HG02642 (cell line): ENCODE measurements around the gene TSPAN33.

Experiments
- ATAC-seq: cut with Tn5 transposase; IDR thresholded peaks from one replicate; pipeline ENCODE4 v1.9.1; 2021; ENCODE audit warnings: mild to moderate bottlenecking; ENCODE audit not compliant: unreplicated experiment, poor library complexity

Gene TSPAN33

GRCh38 chr7:129134356-129134987, 10.0 kb upstream of the TSPAN33 start:
- no peak for ATAC-seq

GRCh38 chr7:129136887-129137642, 7.4 kb upstream of the TSPAN33 start:
- ATAC-seq, result peak; percentile 46

DNA sequence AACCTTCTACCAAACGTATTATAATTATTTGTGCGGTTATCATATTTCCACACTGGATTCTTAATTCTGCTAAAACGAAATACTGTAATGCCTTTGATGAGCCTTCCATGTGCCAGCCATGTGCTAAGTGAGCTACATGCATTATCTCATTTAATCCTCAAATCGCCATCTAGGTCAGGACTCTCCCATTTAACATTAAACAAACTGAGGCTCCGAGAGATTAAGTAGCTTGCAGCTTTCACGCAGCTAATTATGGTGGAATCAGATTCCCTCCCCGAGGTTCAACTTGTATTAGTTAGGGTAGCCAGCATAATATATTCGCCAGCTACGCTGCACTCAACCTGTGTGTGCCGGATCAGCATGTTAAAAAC, 798 bp upstream of the TSPAN33 start:
- ATAC-seq, result no peak

GRCh38 chr7:129144834-129145668, 544 bp downstream of the TSPAN33 start:
- ATAC-seq, result peak; percentile 20

DNA sequence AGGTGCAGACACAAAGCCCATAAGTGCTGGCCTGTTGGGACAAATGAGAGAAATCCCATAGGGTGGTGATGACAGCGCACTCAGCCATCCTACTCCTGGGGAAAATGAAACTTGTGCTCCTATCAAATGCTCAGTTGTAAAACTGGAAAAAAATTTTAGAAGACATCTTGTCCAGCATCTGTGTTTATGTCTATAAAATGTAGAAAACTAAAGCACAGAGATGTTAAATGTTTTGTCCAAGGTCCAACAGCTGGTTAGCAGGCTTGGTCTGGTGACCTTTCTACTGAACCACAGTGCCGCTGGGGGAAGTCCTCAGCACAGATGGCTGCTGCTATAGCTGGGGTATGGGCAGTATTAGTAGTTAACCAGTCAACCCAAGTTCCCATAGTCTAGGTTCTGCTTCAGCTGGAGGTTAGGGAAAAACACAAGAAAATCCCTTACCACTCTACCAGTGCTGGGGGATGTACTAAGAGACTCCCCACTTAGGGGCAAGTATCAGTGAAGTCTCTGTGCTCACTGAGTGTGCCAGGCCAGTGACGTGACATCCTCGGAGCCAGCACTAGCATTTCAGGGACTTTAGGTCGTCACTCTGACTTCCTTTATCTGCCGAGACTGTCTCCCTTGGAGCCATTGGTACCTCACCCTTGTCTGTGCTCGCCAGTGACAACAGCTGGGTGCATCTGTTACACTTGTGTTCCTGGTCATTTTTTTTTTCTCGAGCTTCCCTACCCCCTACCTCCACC, 1.9 kb downstream of the TSPAN33 start:
- peak; percentile 70 for ATAC-seq

- ATAC-seq, result no peak
These were observed 3.2 kb downstream of the TSPAN33 start for GRCh38 chr7:129147731-129148130.

DNA sequence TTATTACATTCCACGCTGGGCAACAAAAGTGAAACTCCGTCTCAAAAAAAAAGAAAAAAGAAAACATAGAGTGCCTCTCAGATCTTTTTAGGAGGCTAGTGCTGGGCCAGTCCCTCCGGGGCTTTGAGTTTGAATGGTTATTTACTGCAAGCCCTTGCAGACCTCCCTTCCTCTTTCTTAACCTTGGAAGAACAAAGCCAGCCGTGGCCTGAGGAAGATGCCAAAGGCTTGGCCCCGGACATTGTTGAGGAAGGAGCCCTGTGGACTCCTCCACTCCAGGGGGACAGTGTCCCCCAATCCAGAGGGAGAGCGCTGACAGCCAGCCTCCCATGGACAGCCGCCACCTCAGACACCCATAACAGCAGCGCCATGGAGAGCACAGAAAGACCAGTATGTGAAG, 5.0 kb downstream of the TSPAN33 start:
- ATAC-seq, result no peak

DNA sequence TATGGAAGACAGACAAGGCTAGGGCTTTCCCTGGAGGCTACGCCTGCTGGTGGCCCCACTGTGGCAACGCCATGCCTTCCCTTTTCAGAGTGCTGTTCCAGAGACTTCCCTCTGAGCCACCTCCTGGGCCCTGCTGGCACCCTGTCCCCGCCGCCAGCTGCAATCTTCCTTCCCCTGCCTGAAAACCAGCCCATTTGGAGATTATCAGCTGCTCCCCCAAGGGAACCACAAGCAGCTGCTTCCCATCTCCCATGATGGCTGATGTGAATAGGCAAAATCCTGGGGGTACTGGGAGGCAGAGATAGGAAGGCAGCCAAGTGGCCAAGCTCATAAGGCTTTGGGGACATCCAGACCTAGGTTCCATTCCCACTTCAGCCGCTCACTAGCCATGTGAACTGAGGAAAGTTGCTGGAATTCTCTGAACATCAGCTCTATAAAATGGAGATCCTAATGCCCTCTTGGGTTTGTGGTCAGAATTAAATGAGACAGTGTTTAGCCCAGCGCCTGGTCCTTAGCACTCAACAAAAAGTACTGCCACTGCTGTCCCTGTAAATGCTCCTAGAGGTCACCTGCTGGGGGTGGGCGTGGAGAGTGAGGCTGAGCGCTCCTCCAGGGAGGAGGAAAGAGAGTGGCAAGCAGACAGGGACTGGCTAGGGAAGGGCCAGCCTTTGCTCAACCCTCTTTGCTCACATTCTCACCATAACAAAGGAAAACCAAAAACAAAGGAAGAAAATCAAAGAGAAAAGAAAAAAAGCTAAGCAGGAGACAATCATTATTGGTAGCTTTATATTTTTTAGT, 5.9 kb downstream of the TSPAN33 start:
- no peak for ATAC-seq

- no peak for ATAC-seq
These were observed 13.1 kb downstream of the TSPAN33 start for GRCh38 chr7:129157651-129158050.

DNA sequence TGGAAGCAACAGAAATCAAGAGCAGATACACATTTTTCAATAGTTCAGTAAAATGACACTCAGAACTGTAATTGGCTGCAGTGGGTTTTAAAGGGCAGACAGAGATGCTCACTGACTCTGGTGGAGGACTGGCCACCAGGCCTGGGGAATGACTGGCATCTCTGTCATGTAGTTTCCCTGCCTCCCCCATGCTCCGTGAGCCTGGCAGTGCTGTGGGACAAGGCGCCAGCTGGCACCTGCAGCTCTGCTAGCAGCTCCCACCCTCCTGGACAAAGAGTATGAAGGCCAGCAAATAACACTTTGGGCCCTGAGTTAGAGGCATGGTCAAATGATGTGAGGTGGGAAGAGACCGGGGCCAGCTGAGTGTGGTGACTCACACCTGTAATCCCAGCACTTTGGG, 15.0 kb downstream of the TSPAN33 start:
- ATAC-seq, result no peak

- ATAC-seq, result no peak
These were observed 15.8 kb downstream of the TSPAN33 start for GRCh38 chr7:129160161-129160905.

GRCh38 chr7:129161524-129162225, 17.2 kb downstream of the TSPAN33 start:
- no peak for ATAC-seq

GRCh38 chr7:129162732-129163131, 18.2 kb downstream of the TSPAN33 start:
- no peak for ATAC-seq

- ATAC-seq, result no peak
These were observed 19.5 kb downstream of the TSPAN33 start for GRCh38 chr7:129163875-129164544.

- peak; percentile 46 for ATAC-seq
These were observed 22.2 kb downstream of the TSPAN33 start for GRCh38 chr7:129166745-129167144.

DNA sequence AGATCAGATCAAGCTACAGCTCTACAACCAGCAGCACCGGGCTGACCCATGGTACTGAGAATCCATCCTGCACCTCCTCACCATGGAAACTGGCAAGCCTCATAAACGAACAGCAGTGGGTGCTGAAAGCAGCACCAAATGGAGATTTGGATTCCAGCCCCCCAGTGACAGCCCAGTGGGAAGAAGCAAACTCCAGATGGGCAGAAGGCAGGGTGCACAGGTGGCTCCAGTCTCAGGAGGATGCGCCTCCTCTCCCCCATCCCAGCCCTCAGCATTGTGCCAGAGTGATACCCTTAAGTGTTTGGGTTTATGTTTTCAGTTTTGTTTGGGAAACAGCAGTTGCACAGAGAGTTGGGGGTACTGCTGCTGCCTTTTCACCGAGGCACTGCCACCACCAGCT, 23.3 kb downstream of the TSPAN33 start:
- no peak for ATAC-seq

DNA sequence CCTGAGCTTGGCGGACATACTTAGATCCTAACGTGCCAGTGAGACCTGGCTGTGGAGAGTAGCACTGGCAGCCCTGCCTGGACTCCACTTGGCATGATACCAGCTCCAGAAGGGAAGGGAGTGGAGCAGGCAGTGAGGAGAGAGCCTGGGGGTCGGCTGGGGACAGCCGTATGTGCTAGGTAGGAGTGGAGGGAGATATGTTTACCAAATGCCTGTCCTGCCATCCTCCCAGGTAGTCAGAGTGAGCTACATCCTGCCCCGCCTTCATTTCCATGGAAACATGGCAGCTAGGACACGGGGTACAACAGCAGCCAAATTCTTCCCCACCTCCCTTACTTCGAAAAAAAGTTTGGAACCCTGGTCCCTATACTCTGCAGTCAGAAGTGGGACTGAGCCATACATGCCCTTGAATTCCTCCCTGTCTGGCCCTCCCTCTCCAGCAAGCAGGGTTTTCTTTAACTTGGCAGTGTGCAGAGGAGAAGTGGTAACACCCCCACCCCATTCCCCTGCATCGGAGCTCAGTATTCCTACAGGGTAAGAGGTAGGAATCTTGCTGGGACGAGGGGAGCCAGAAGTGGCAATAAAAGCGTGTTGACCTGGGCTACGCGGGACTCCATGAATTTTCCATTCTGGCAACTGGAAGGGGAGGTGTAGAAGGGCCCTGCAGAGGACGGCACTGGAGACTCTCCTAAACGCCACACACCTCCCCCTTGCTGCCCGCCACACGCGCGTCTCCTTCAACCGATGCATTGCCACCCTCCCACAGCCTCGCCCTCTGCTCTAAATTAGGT, 23.9 kb downstream of the TSPAN33 start:
- no peak for ATAC-seq
